HCEC 1CT (cell line): ENCODE measurements around the gene HDAC6.
"Not testable (repeated sequence)": the region's sequence is repeated elsewhere in the genome, so short reads cannot be mapped to it uniquely, and the experiment has no call there.

Experiments used
- DNase-seq: peaks from one replicate; pipeline ENCODE4 v3.0.0-alpha.2; 2017

Gene HDAC6

GRCh38 chrX:48790477-48790876, 11.4 kb upstream of the HDAC6 start:
- DNase-seq = no peak

DNA sequence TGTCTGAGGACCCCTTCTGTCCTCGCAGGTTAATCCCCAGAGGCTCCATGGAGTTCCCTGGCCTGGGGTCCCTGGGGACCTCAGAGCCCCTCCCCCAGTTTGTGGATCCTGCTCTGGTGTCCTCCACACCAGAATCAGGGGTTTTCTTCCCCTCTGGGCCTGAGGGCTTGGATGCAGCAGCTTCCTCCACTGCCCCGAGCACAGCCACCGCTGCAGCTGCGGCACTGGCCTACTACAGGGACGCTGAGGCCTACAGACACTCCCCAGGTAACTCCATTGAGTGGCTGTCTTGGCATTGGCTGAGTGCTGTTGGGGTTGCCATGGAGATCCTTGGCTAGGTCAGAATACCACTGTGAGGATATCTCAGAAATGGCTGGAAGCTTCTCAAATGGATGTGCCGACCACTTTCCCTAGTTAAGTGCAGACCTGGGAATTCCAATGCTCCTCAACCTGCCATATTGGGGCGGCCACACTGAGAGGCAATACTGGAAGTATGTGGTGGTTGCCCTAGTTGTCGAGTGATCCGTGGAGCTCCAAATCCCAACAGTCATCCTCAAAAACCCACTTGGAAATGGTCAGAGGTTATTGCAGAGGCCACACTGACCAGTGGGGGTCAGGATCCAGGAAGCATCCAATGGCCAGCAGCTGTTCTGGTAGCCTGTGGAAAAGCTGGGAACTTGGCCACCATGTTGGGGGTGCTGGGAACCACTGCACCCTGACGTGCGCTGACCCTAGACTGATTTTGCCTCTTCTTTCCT, 10.6 kb upstream of the HDAC6 start:
- no peak for DNase-seq

DNA sequence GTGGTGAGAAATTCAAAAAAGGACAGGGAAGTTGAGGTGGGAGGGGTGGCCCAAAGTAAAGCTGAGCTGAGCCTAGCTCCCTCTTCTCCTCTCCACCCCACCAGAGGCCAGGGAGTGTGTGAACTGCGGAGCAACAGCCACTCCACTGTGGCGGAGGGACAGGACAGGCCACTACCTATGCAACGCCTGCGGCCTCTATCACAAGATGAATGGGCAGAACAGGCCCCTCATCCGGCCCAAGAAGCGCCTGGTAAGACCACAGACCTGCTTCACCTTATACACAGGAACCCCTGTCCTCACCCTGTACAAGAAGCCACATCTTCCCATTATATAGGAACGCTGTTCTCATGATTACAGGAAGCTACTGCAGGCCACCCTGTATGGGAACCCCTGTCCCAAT, 9.6 kb upstream of the HDAC6 start:
- no peak for DNase-seq

- no peak for DNase-seq
Observed at GRCh38 chrX:48793935-48794334, 7.9 kb upstream of the HDAC6 start.

- no peak for DNase-seq
Observed at GRCh38 chrX:48794340-48794910, 7.4 kb upstream of the HDAC6 start.

DNA sequence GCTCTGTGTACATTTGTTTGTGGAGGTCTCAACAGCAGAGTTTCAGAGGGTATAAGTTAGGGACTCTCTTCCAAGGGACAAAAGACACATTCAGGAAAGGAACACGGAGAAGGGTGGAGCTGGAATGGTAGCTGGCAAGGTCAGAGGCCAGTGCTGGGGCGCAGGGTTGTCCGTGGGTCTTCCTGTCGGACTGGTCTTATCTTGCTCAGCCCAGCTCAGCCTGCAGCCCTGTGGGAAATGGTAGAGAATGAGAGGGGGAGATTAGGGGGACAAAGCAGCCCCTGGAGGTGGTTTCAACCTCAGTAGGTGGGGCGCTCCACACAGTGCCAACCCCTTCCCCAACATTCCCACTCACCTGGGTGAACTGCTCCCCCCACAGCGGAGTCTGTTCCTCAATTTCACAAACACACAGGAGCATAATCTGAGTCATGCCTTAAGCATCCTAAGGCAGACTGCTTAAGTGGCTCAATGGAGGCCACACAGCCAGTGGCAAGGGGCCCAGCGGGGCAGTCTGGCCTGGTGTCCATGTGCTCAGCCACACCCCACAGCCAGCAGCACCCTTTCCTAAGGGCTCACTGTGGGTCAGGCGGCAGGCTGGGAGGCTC, 6.9 kb upstream of the HDAC6 start:
- peak; percentile 53 for DNase-seq

- no peak for DNase-seq
Observed at GRCh38 chrX:48798318-48798717, 3.5 kb upstream of the HDAC6 start.

DNA sequence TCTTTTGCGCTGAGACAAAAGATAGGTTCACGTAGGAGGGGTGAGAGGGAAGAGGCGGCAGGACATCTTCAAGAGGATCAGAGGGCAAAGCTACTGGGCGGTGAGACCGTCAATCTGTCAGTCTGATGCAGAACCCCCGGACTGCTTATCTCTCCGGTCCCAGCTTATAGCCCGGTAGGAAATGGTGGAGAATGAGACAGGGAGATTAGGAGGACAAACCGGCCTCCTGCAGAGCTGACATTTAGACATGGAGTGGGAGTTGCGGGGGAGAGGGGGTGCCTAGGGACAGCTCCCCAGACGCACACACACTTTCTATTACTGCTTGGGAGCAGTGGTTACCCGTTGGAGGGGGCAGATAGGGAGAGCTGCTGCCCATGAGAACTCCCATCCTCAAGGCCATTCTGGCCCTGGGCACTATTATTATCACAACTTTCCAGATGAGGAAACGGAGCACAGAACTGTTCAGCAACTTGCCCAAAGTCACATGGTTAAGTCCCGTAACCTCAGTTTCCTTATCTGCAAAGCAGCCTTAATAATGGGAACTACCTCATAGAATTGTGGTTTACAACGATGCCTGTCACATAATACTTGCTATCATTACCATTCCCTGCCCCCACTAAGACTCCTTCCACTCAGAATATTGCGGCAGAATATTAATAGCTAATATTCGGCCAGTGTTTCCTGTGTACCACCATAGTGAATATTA, 1.1 kb upstream of the HDAC6 start:
- no peak for DNase-seq

- peak; percentile 67 for DNase-seq
Observed at GRCh38 chrX:48802089-48802904, 430 bp downstream of the HDAC6 start.

DNA sequence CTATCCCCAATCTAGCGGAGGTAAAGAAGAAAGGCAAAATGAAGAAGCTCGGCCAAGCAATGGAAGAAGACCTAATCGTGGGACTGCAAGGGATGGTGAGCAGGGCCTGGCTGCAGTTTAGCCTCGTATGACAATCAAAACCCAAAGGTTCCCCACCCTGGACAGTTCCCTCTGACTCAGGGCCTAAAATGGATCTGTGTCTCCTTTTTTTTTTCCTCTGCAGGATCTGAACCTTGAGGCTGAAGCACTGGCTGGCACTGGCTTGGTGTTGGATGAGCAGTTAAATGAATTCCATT, 986 bp downstream of the HDAC6 start:
- DNase-seq = no peak

- DNase-seq = no peak
Observed at GRCh38 chrX:48806081-48806480, 4.2 kb downstream of the HDAC6 start.

GRCh38 chrX:48813644-48814043, 11.8 kb downstream of the HDAC6 start:
- no peak for DNase-seq

DNA sequence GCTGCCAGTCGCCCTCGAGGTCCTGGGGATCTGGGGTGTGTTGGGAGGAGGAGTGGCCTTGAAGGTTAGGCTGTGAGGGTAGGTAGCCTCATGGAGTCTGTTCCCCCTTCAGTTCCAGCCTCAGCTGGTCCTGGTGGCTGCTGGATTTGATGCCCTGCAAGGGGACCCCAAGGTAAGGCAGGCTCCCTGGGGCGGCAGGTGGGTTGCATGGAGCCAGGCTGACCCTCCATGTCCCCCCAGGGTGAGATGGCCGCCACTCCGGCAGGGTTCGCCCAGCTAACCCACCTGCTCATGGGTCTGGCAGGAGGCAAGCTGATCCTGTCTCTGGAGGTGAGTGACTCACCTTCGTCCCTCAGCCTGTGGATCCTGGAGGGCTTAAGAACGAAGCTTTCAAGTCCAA, 12.9 kb downstream of the HDAC6 start:
- DNase-seq = no peak

GRCh38 chrX:48815266-48815665, 13.4 kb downstream of the HDAC6 start:
- DNase-seq = no peak

DNA sequence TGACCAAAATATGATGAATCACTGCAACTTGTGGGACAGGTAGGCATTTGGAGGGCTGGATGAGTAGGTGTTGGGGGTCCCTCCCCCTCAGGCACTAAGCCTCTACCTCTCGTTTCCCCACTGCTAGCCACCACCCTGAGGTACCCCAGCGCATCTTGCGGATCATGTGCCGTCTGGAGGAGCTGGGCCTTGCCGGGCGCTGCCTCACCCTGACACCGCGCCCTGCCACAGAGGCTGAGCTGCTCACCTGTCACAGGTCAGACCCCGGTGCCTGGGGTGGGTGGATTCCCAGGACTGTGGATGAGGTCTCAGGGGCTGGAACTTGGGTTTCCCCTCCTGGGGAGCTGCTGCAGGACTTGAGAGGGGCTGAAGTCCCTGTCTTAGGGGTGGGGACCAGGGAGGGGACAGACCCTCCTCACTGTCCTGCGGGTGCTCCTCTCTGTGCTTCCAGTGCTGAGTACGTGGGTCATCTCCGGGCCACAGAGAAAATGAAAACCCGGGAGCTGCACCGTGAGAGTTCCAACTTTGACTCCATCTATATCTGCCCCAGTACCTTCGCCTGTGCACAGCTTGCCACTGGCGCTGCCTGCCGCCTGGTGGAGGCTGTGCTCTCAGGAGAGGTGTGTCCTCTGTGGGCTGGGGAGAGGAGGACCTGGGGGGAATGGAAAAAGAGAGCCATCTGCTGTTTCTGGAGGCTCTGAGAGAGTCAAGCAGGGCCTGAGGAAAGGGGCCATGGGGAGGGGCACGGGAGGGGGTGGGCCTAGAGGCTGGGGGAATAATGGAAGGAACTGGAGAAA, 14.3 kb downstream of the HDAC6 start:
- DNase-seq = no peak

GRCh38 chrX:48818098-48818497, 16.2 kb downstream of the HDAC6 start:
- DNase-seq = no peak

DNA sequence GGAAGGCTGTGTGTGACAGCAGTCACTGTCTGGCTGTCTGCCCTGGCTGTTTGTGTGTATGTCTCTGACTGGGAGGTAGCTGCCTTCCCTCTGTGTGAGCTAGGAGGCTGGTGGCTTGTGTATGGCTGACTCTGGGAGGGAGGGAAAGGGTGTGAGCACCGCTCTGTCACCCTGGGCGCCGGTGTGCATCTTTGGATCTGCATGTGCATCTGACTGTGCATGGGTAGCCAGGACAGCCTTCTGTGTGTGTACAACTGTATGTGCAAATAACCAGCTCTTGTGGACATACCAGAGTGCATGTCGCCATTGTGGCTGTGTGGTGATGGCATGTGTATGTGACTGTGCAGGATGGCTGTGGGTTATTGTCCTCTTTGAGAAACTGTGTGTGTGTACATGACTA, 17.0 kb downstream of the HDAC6 start:
- DNase-seq = no peak

DNA sequence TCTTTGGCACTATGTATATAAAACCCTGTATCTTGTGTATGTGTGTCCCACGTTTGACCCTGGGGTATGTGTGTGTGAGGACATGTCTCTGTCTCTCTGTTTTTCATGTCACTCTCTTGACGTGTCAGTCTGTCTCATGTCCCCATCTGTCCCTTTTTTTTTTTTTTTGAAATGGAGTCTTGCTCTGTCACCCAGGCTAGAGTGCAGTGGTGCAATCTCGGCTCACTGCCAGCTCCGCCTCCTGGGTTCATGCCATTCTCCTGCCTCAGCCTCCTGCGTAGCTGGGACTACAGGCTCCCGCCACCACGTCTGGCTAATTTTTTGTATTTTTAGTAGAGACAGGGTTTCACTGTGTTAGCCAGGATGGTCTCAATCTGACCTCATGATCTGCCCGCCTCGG, 17.5 kb downstream of the HDAC6 start:
- not testable (repeated sequence) for DNase-seq

GRCh38 chrX:48823053-48823452, 21.2 kb downstream of the HDAC6 start:
- no peak for DNase-seq

GRCh38 chrX:48824066-48824465, 22.2 kb downstream of the HDAC6 start:
- DNase-seq = no peak

- DNase-seq = no peak
Observed at GRCh38 chrX:48826135-48826875, 24.4 kb downstream of the HDAC6 start, which contains the start of gene ERAS. Gene ERAS (plus strand): TSS chrX:48826513. CDS start chrX:48829124, 2,611 bp downstream.
